K562 (cell line): Measurements from ENCODE around the gene PTPRM. TPM values are rescaled to one million over a fixed set of nuclear protein-coding genes. Genes with fewer than 3 reads are reported as not detected.

Experiments used
- ATAC-seq: fragments of 200-7000 bp; cut with Tn5 transposase; 3 replicates; pipeline ENCODE4 v1.9.1; 2020; ENCODE audit warnings: moderate library complexity
- BruUV-seq: library from RNA; stranded (reverse); fragments of 400-500 nt; replicated peaks from 2 replicates; lab custom pipeline; 2021; lab: Mats Ljungman, UMichigan
- CTCF ChIA-PET: fragments of 300-600 bp; formaldehyde crosslinking; extraction: SDS; loops from one replicate; lab custom pipeline; 2021; ENCODE audit warnings: low intra/inter-chr PET ratio; lab: Yijun Ruan, JAX
- POLR2A ChIA-PET: fragments of 300-600, 350-650 bp; sonication (Branson Sonifier 250); formaldehyde crosslinking; extraction: SDS; loops from one replicate; lab custom pipeline; 2021; ENCODE audit warnings: antibody characterized with exemption, inconsistent platforms; lab: Yijun Ruan, JAX
- DNase-seq, 4 experiments: peaks; one replicate each; pipeline versions ENCODE4 v3.0.0 to v3.0.0-alpha.2; 2011 to 2018; ENCODE audit warnings: low spot score in 3 of 4, mixed read lengths in 3 of 4; ENCODE audit errors: extremely low read depth in 1 of 4
- FAIRE-seq: peaks from 2 replicates; lab custom pipeline; 2011; peaks lifted over from hg19 to GRCh38; lab: Jason Lieb, UNC
- H2AFZ ChIP-seq: 2 replicates; pipeline ENCODE4 v1.6.0; 2011; ENCODE audit warnings: low read depth, low read length, control low read depth, inconsistent platforms
- H3K27ac ChIP-seq: fragments of 200-600 bp; 3 replicates; pipeline ENCODE4 v1.8.0; 2011; ENCODE audit warnings: low read depth, mild to moderate bottlenecking, control low read depth, inconsistent platforms, low read length, moderate library complexity, mixed read lengths; ENCODE audit errors: extremely low read depth
- H3K27me3 ChIP-seq, 2 experiments: fragments of 300-600 bp in 1 of 2; 2 replicates in 1 of 2; 3 replicates in 1 of 2; pipeline versions ENCODE4 v1.6.0 to v1.8.0; 2011; ENCODE audit warnings: inconsistent platforms in 2 of 2, low read length in 2 of 2, mild to moderate bottlenecking in 1 of 2, mixed read lengths in 1 of 2, moderate library complexity in 1 of 2; ENCODE audit not compliant: control insufficient read depth in 2 of 2, insufficient read depth in 2 of 2
- H3K36me3 ChIP-seq: fragments of 300-600 bp; 3 replicates; pipeline ENCODE4 v1.8.0; 2011; ENCODE audit warnings: mild to moderate bottlenecking, low read length, inconsistent platforms; ENCODE audit not compliant: control insufficient read depth, insufficient read depth
- H3K4me1 ChIP-seq, 2 experiments: fragments of 200-600 bp in 1 of 2; replicated peaks in 1 of 2; 2 replicates in 1 of 2; 3 replicates in 1 of 2; pipeline versions ENCODE4 v1.5.1 to v1.8.0; 2011; ENCODE audit warnings: inconsistent platforms in 2 of 2, low read length in 2 of 2, mild to moderate bottlenecking in 1 of 2, mixed read lengths in 1 of 2, moderate library complexity in 1 of 2; ENCODE audit not compliant: control insufficient read depth in 2 of 2, insufficient read depth in 2 of 2
- H3K4me2 ChIP-seq: 2 replicates; pipeline ENCODE4 v1.6.1; 2011; ENCODE audit warnings: low read length, control low read depth, inconsistent platforms, mixed read lengths; ENCODE audit not compliant: insufficient read depth
- H3K4me3 ChIP-seq: fragments of 200-600 bp; sonication (generic), shearing (Covaris generic); 2 replicates; pipeline ENCODE4 v1.5.1; 2016; ENCODE audit warnings: control low read depth, inconsistent platforms
- H3K79me2 ChIP-seq: fragments of 200-600 bp; 3 replicates; pipeline ENCODE4 v1.8.0; 2011; ENCODE audit warnings: low read length, inconsistent platforms; ENCODE audit not compliant: control insufficient read depth, insufficient read depth
- H3K9ac ChIP-seq, 2 experiments: 2 replicates each; pipeline versions ENCODE4 v1.6.0 to v1.6.1; 2011; ENCODE audit warnings: low read depth in 2 of 2, low read length in 2 of 2, control low read depth in 1 of 2, inconsistent platforms in 1 of 2, mild to moderate bottlenecking in 1 of 2, mixed read lengths in 1 of 2; ENCODE audit not compliant: insufficient read depth in 1 of 2
- H3K9me1 ChIP-seq: one replicate; pipeline ENCODE4 v1.6.0; 2011; ENCODE audit warnings: inconsistent platforms, mild to moderate bottlenecking, low read length, moderate library complexity; ENCODE audit not compliant: control insufficient read depth, insufficient read depth
- H3K9me3 ChIP-seq: replicated peaks from 2 replicates; pipeline ENCODE4 v1.5.1; 2011; ENCODE audit warnings: low read depth, low read length, inconsistent platforms; ENCODE audit not compliant: control insufficient read depth, insufficient read depth
- H4K20me1 ChIP-seq: replicated peaks from 2 replicates; pipeline ENCODE4 v1.6.1; 2011; ENCODE audit warnings: low read length, inconsistent platforms, mixed read lengths; ENCODE audit not compliant: control insufficient read depth, insufficient read depth
- C11orf30 ChIP-seq: fragments of 450-650 bp; IDR thresholded peaks from 2 replicates; pipeline ENCODE4 v1.6.1; 2016; ENCODE audit warnings: low read depth, mild to moderate bottlenecking
- CBX1 ChIP-seq: sonication (generic); IDR thresholded peaks from 2 replicates; pipeline ENCODE4 v1.6.1; 2016; ENCODE audit warnings: antibody characterized with exemption, low read depth, mild to moderate bottlenecking
- EP400 ChIP-seq: fragments of 450-650 bp; IDR thresholded peaks from 2 replicates; pipeline ENCODE4 v1.6.1; 2017; ENCODE audit warnings: antibody characterized with exemption, mild to moderate bottlenecking, moderate library complexity
- EZH2 ChIP-seq: IDR thresholded peaks from 2 replicates; pipeline ENCODE4 v1.6.1; 2012; ENCODE audit warnings: low read depth, mild to moderate bottlenecking, inconsistent platforms, low read length, borderline replicate concordance
- IRF2 ChIP-seq: sonication (generic); formaldehyde crosslinking; IDR thresholded peaks from 2 replicates; pipeline ENCODE4 v1.8.1; 2022; ENCODE audit warnings: mild to moderate bottlenecking, missing genetic modification reagents
- RFX5 ChIP-seq: IDR thresholded peaks from 2 replicates; pipeline ENCODE4 v1.6.1; 2011; ENCODE audit warnings: low read depth, mild to moderate bottlenecking, improper control_type of control experiment, low read length
- WHSC1 ChIP-seq: IDR thresholded peaks from one replicate; pipeline ENCODE4 v1.6.1; 2012; ENCODE audit warnings: low read length, control low read depth, inconsistent platforms
- ZNF212 ChIP-seq: fragments of 450-650 bp; formaldehyde crosslinking; IDR thresholded peaks from 2 replicates; pipeline ENCODE4 v1.4.0; 2020; ENCODE audit warnings: mild to moderate bottlenecking
- ZNF316 ChIP-seq: fragments of 450-650 bp; IDR thresholded peaks from 2 replicates; pipeline ENCODE4 v1.6.1; 2016
- ZNF717 ChIP-seq: fragments of 250-450 bp; sonication (Bioruptor Pico); IDR thresholded peaks from 2 replicates; pipeline ENCODE4 v1.5.0; 2021
- WGBS: fragments of 100-300 bp; shearing (Covaris generic); methylation state at CpG from one replicate; pipeline ENCODE4 v1.1.6; 2016; ENCODE audit warnings: low coverage, mixed read lengths; ENCODE audit not compliant: insufficient coverage; ENCODE audit errors: missing lambda C conversion rate; 5-methylcytosine and 5-hydroxymethylcytosine counted together
- in situ Hi-C: fragments of 300-500 bp; cut with MboI; formaldehyde crosslinking; loops from 4 replicates; pipeline ENCODE4 v1.15.0; 2018; ENCODE audit warnings: inconsistent platforms, mixed read lengths
- intact Hi-C: fragments of 100-400 bp; cut with micrococcal nuclease; formaldehyde crosslinking; loops from 2 replicates; pipeline ENCODE4 v1.14.2; 2022
- polyA plus RNA-seq, 8 experiments: library from polyadenylated mRNA; depleted of rRNA in 4 of 8; stranded (reverse) in 5 of 8; unstranded in 3 of 8; fragments of >200 nt; fragmentation: Nextera tagmentation in 2 of 8; fragmentation: Illumina TruSeq in 1 of 8; extraction: Ambion mirVana in 2 of 8; extraction: Trizol in 1 of 8; gene quantifications; 2 replicates each; pipeline versions ENCODE4 v1.2.1 to v1.2.3, GENCODE V29; 2011 to 2014; ENCODE audit warnings: inconsistent platforms in 1 of 8, missing spikeins in 1 of 8
- total RNA-seq, 7 experiments: library from RNA; depleted of rRNA in 6 of 7; stranded (reverse); fragments of >200 nt in 6 of 7; fragmentation: Illumina TruSeq in 2 of 7; extraction: Trizol in 2 of 7; gene quantifications; 2 replicates each; pipeline versions ENCODE4 v1.2.1 to v1.2.3, GENCODE V29; 2011 to 2021; ENCODE audit warnings: low replicate concordance in 1 of 7
- TF ChIP-seq, protein P1 (sequence below): fragments of 450-650 bp; conservative IDR thresholded peaks from 2 replicates; pipeline ENCODE4 v1.6.1; 2016; ENCODE audit warnings: missing genetic modification characterization, low read depth, mild to moderate bottlenecking, control low read depth, missing compliant biosample characterization
- TF ChIP-seq, protein P2 (sequence below): fragments of 250-450 bp; sonication (Bioruptor Pico); IDR thresholded peaks from 2 replicates; pipeline ENCODE4 v1.4.0; 2020; ENCODE audit warnings: mild to moderate bottlenecking, moderate library complexity

The PTPRM gene
- total and polyA plus RNA-seq, 9 of the 15 experiments (the other 6 are each of a cell fraction or from before 2014, with no cell fraction given) = 0.03 to 0.16 (median 0.08) TPM; not detected in 3

DNA sequence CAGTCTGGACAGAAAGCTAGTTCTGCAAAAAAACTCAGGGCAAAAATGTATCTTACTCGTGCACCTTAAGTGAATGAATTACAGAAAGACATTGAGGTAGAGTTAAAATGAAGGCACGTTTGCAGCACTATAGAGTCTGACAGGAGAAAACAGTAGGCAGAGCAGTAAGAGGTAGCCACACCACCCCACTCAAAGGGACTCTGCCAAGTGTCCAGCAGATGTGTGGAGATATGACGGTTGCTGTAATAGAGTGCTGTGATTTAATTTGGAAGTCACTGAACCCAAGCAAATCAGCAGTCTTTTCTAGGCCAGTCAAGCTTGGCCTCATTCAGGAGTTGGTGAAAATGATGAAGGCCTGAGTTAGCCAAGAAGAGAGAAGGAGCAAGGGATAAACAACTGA, 464.4 kb downstream of the PTPRM start (continued):
- TF ChIP-seq RFX5 (no peak), ZNF212 (CRISPR knock-in tag) (no peak)
- TF ChIP-seq, all 486 proteins: peak for 0

DNA sequence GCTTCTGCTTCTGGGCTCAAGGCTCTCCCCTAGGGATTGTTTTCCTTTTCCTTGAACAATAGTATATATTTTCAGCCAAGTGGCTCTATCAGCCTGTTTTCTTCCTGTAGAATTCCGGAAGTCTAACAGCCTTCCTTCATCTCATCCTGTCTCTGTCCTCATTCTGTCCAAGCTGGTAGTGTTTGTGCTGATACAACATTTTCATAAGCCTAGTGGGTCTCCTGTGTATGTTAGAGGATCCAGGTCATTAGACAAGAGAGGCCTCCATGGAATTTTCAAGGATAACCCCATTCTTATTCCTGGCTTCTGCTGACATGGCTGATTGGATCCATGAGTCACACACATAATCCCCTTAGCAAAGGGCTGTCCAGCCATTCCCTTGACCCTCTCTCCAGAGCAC, 467.6 kb downstream of the PTPRM start:
- FAIRE-seq (no peak), DNase-seq (no peak), ATAC-seq (no peak)
- Histone ChIP-seq H3K27ac (no peak overlapping the region), H3K9me1 (no peaks in the 10 kb centered on the region), H3K9ac (no peak overlapping the region), H3K4me2 (no peak overlapping the region), H3K9me3 (no peaks in the 10 kb centered on the region), H3K4me3 (no peak overlapping the region), H3K4me1 (no peaks in the 10 kb centered on the region), H4K20me1 (no peaks in the 10 kb centered on the region), H2AFZ (no peak overlapping the region), H3K79me2 (no peaks in the 10 kb centered on the region), H3K36me3 (no peaks in the 10 kb centered on the region), H3K27me3 (no peaks in the 10 kb centered on the region)
- in situ Hi-C loops (no loop called here), intact Hi-C loops (no loop called here)
- BruUV-seq = no TSS peak
- POLR2A ChIA-PET = no interaction called here
- 0% methylated on average over 1 of the region's 1 CpG for WGBS
- CTCF ChIA-PET = no interaction called here
- TF ChIP-seq ZNF316 (0 out of 2 replicates have a peak, but pooled peaks have one; percentile 26), C11orf30 (peak; percentile 24; the same call in 1 of the 2 replicates), ZNF717 (CRISPR knock-in tag) (no peak)

DNA sequence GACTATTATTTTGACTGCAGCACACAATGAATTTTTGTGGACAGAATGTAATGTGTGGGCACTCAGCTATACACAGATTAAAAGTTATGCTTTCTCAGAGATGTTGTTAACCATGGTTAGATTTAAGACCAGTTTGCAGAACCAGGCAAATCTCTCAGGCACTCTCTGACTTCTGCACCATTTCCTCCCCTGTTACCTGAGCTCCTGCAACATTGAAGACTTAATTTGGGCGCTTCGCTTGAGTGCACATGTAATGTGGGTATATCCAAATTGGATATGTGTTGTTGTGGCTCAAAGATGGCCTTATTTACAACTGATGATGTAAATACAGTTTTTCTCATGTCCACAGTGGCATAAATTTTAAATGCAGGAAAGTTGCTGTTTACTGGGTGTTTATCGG, 469.4 kb downstream of the PTPRM start:
- CTCF ChIA-PET = no interaction called here
- Histone ChIP-seq H3K9ac (no peak overlapping the region), H2AFZ (no peak overlapping the region), H3K27me3 (no peaks in the 10 kb centered on the region), H3K79me2 (no peaks in the 10 kb centered on the region), H3K4me1 (no peaks in the 10 kb centered on the region), H3K4me2 (no peak overlapping the region), H3K9me1 (no peaks in the 10 kb centered on the region), H3K36me3 (no peaks in the 10 kb centered on the region), H3K9me3 (no peaks in the 10 kb centered on the region), H3K4me3 (no peak overlapping the region), H4K20me1 (no peaks in the 10 kb centered on the region), H3K27ac (no peak overlapping the region)
- intact Hi-C loops (no loop called here), in situ Hi-C loops (no loop called here)
- no peak for ATAC-seq
- DNase-seq = no peak
- BruUV-seq = no TSS peak
- no peak for FAIRE-seq
- POLR2A ChIA-PET = no interaction called here
- 2% methylated on average over 3 of the region's 3 CpGs for WGBS
- TF ChIP-seq, protein P1, sequence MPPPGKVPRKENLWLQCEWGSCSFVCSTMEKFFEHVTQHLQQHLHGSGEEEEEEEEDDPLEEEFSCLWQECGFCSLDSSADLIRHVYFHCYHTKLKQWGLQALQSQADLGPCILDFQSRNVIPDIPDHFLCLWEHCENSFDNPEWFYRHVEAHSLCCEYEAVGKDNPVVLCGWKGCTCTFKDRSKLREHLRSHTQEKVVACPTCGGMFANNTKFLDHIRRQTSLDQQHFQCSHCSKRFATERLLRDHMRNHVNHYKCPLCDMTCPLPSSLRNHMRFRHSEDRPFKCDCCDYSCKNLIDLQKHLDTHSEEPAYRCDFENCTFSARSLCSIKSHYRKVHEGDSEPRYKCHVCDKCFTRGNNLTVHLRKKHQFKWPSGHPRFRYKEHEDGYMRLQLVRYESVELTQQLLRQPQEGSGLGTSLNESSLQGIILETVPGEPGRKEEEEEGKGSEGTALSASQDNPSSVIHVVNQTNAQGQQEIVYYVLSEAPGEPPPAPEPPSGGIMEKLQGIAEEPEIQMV (tag) = no peak
- no peak for TF ChIP-seq CBX1
- TF ChIP-seq IRF2 (CRISPR knock-in tag) = no peak
- TF ChIP-seq, protein P2, sequence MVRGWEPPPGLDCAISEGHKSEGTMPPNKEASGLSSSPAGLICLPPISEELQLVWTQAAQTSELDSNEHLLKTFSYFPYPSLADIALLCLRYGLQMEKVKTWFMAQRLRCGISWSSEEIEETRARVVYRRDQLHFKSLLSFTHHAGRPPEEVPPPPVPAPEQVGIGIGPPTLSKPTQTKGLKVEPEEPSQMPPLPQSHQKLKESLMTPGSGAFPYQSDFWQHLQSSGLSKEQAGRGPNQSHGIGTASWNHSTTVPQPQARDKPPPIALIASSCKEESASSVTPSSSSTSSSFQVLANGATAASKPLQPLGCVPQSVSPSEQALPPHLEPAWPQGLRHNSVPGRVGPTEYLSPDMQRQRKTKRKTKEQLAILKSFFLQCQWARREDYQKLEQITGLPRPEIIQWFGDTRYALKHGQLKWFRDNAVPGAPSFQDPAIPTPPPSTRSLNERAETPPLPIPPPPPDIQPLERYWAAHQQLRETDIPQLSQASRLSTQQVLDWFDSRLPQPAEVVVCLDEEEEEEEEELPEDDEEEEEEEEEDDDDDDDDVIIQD (CRISPR knock-in tag) = no peak
- TF ChIP-seq WHSC1 = no peak
- TF ChIP-seq EZH2 = no peak
- TF ChIP-seq EP400 = no peak
